Gastrocnemius medialis (tissue), 4 donors: Measurements from ENCODE around the gene NINJ2.

Experiments used
- POLR2A ChIP-seq, 2 donors: fragments of 450-650 bp; IDR thresholded peaks; one replicate each; pipeline ENCODE4 v1.6.1; 2017; ENCODE audit warnings: antibody characterized with exemption in 2 of 2, mild to moderate bottlenecking in 2 of 2, moderate library complexity in 2 of 2
- TF ChIP-seq, protein P1 (sequence below), 5 experiments: fragments of 450-650 bp in 3 of 5; fragments of 200-600 bp in 2 of 5; sonication (generic) in 2 of 5; IDR thresholded peaks in 4 of 5; conservative IDR thresholded peaks in 1 of 5; 1 replicate in 4 of 5; 2 replicates in 1 of 5; pipeline ENCODE4 v1.5.1; 2016 to 2019; ENCODE audit warnings: antibody characterized with exemption in 5 of 5, mild to moderate bottlenecking in 3 of 5, moderate library complexity in 3 of 5

GRCh38 chr12:693934-694533, 30.8 kb upstream of the NINJ2 start:
- TF ChIP-seq POLR2A (IDR thresholded peaks at IDR 0.05): no peak
- TF ChIP-seq, protein P1, sequence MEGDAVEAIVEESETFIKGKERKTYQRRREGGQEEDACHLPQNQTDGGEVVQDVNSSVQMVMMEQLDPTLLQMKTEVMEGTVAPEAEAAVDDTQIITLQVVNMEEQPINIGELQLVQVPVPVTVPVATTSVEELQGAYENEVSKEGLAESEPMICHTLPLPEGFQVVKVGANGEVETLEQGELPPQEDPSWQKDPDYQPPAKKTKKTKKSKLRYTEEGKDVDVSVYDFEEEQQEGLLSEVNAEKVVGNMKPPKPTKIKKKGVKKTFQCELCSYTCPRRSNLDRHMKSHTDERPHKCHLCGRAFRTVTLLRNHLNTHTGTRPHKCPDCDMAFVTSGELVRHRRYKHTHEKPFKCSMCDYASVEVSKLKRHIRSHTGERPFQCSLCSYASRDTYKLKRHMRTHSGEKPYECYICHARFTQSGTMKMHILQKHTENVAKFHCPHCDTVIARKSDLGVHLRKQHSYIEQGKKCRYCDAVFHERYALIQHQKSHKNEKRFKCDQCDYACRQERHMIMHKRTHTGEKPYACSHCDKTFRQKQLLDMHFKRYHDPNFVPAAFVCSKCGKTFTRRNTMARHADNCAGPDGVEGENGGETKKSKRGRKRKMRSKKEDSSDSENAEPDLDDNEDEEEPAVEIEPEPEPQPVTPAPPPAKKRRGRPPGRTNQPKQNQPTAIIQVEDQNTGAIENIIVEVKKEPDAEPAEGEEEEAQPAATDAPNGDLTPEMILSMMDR (IDR thresholded peaks at IDR 0.05 in 4 of 5, conservative IDR thresholded peaks at IDR 0.05 in 1 of 5): no peak
